Cardiac muscle cell (in vitro differentiated cells and primary cell): ENCODE measurements around the gene SIN3B. TPM values are rescaled to one million over a fixed set of nuclear protein-coding genes. Genes with fewer than 3 reads are reported as not detected.
A peak's percentile ranks its signal among the peaks of the same experiment; 100 is the strongest.

ENCODE experiments used
- DNase-seq, 2 donors: peaks; one replicate each; pipeline versions ENCODE4 v3.0.0 to v3.0.0-alpha.2; 2010 to 2017; ENCODE audit warnings: low read depth in 1 of 2, low spot score in 1 of 2
- H3K27ac ChIP-seq: fragments of 200-600 bp; sonication (generic); 2 replicates; pipeline ENCODE4 v1.5.1; 2016
- H3K27me3 ChIP-seq: fragments of 200-600 bp; sonication (generic); 2 replicates; pipeline ENCODE4 v1.6.0; 2016; ENCODE audit warnings: control low read depth
- H3K36me3 ChIP-seq: fragments of 200-600 bp; sonication (generic); 2 replicates; pipeline ENCODE4 v1.5.1; 2016; ENCODE audit warnings: control low read depth
- H3K4me1 ChIP-seq: fragments of 200-600 bp; sonication (generic); 2 replicates; pipeline ENCODE4 v1.8.1; 2017; ENCODE audit warnings: low read depth, mild to moderate bottlenecking, mixed run types
- H3K4me3 ChIP-seq: fragments of 200-600 bp; sonication (generic); 2 replicates; pipeline ENCODE4 v1.5.1; 2016; ENCODE audit warnings: mild to moderate bottlenecking
- H3K9me3 ChIP-seq: fragments of 200-600 bp; sonication (generic); 2 replicates; pipeline ENCODE4 v1.5.1; 2017; ENCODE audit warnings: low read depth, mild to moderate bottlenecking, control low read depth
- polyA plus RNA-seq: library from polyadenylated mRNA; unstranded; fragments of >200 nt; fragmentation: Nextera tagmentation; extraction: Ambion mirVana; gene quantifications from 2 replicates; pipeline ENCODE4 v1.2.1, GENCODE V29; 2016
- total RNA-seq: library from RNA; depleted of rRNA; stranded (reverse); fragments of >200 nt; gene quantifications from 2 replicates; pipeline ENCODE4 v1.2.3, GENCODE V29; 2016
- TF ChIP-seq, protein P1 (sequence below): IDR thresholded peaks from 2 replicates; pipeline ENCODE4 v1.5.1; 2012; ENCODE audit warnings: low read depth, mild to moderate bottlenecking, low read length

The SIN3B gene
- total and polyA plus RNA-seq, 2 experiments from 2014 or later, result 37.1 to 75.3 TPM

GRCh38 chr19:16814526-16815100 lies 14.6 kb upstream of the SIN3B start:
- Histone ChIP-seq H3K9me3 (no peaks in the 10 kb centered on the region), H3K4me3 (no peak overlapping the region), H3K27me3 (no peaks in the 10 kb centered on the region), H3K27ac (no peak overlapping the region), H3K36me3 (no peaks in the 10 kb centered on the region), H3K4me1 (no peaks in the 10 kb centered on the region)
- TF ChIP-seq, protein P1, sequence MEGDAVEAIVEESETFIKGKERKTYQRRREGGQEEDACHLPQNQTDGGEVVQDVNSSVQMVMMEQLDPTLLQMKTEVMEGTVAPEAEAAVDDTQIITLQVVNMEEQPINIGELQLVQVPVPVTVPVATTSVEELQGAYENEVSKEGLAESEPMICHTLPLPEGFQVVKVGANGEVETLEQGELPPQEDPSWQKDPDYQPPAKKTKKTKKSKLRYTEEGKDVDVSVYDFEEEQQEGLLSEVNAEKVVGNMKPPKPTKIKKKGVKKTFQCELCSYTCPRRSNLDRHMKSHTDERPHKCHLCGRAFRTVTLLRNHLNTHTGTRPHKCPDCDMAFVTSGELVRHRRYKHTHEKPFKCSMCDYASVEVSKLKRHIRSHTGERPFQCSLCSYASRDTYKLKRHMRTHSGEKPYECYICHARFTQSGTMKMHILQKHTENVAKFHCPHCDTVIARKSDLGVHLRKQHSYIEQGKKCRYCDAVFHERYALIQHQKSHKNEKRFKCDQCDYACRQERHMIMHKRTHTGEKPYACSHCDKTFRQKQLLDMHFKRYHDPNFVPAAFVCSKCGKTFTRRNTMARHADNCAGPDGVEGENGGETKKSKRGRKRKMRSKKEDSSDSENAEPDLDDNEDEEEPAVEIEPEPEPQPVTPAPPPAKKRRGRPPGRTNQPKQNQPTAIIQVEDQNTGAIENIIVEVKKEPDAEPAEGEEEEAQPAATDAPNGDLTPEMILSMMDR, result no peak
- peak in 1 of 2 donors; percentile 48 for DNase-seq

DNA sequence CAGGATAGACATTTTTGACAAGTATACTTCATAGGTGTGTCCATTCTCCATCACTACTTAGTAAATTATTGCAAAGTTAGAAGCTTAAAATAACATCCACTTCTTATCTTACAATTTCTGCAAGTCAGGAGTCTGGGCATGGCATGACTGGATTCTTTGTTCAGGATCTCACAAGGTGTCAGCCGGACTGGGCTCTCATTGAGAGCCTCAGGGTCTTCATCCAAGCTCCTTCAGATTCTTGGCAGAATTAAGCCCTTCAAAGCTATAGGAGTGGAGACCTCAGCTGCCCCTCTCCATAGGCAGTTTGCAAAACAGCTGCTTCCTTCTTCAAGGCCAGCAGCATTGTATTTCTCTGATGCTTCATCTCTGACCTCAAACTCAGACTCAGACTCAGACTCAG lies 9.1 kb upstream of the SIN3B start:
- TF ChIP-seq, protein P1, result no peak
- Histone ChIP-seq H3K36me3 (no peaks in the 10 kb centered on the region), H3K4me3 (no peak overlapping the region), H3K4me1 (no peaks in the 10 kb centered on the region), H3K9me3 (no peaks in the 10 kb centered on the region), H3K27me3 (no peaks in the 10 kb centered on the region), H3K27ac (no peak overlapping the region)
- DNase-seq, result no peak

GRCh38 chr19:16821081-16821480 lies 8.1 kb upstream of the SIN3B start:
- TF ChIP-seq, protein P1, result no peak
- Histone ChIP-seq H3K4me1 (peaks cover 2% of the 10 kb centered on the region), H3K4me3 (no peak overlapping the region), H3K36me3 (no peaks in the 10 kb centered on the region), H3K9me3 (no peaks in the 10 kb centered on the region), H3K27ac (no peak overlapping the region), H3K27me3 (peaks cover 8% of the 10 kb centered on the region)
- no peak for DNase-seq

DNA sequence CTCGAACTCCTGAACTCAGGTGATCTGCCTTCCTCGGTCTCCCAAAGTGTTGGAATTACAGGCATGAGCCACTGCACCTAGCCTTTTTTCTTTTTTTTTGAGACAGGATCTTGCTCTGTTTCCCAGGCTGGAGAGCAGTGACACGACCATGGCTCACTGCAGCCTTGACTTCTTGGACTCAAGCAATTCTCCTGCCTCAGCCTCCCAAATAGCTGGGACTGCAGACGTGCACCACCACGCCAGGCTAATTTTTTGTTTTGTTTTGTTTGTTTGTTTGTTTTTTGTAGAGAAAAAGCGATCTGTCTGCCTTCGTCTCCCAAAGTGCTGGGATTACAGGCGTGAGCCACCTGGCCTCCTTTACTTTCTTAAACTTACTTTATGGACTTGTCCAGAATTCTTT lies 6.5 kb upstream of the SIN3B start:
- H3K4me1 ChIP-seq, result peaks cover 2% of the 10 kb centered on the region
- TF ChIP-seq, protein P1, result no peak
- DNase-seq, result no peak

GRCh38 chr19:16824658-16825311 lies 4.4 kb upstream of the SIN3B start:
- Histone ChIP-seq H3K27me3 (peaks cover 8% of the 10 kb centered on the region), H3K36me3 (no peaks in the 10 kb centered on the region), H3K4me3 (no peak overlapping the region), H3K9me3 (no peaks in the 10 kb centered on the region), H3K4me1 (peaks cover 2% of the 10 kb centered on the region), H3K27ac (no peak overlapping the region)
- DNase-seq, result peak in 1 of 2 donors; percentile 29
- TF ChIP-seq, protein P1, result no peak

More for the DNA sequence above, 6.5 kb upstream of the SIN3B start:
- H3K27me3 ChIP-seq, result peaks cover 8% of the 10 kb centered on the region
- no peaks in the 10 kb centered on the region for H3K9me3 ChIP-seq
- no peak overlapping the region for H3K27ac ChIP-seq
- H3K4me3 ChIP-seq, result no peak overlapping the region
- H3K36me3 ChIP-seq, result no peaks in the 10 kb centered on the region
